HG03460 (cell line): ENCODE data around the gene MX1.

Experiments used
- ATAC-seq: cut with Tn5 transposase; IDR thresholded peaks from one replicate; pipeline ENCODE4 v1.9.1; 2021; ENCODE audit not compliant: unreplicated experiment

Gene MX1

DNA sequence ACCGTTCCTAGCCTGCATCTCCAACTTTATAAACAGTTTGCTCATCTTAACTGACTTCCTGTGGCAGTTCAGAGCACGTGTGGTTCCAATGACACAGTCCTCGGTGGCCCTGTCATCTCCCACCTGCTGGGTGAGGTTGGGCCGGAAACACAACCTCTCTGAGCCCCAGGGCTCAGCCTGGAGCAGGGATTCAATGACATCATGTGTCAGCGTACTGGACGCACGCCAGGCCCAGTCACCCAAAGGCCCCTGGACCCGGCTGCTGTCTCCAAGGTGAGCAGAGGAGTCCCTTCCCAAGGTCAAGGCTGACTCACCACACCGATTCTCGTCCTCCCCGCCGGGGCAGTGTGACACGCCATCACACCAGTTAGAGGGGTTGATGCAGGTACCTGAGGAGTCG lies 62.0 kb downstream of the MX1 start:
- no peak for ATAC-seq

DNA sequence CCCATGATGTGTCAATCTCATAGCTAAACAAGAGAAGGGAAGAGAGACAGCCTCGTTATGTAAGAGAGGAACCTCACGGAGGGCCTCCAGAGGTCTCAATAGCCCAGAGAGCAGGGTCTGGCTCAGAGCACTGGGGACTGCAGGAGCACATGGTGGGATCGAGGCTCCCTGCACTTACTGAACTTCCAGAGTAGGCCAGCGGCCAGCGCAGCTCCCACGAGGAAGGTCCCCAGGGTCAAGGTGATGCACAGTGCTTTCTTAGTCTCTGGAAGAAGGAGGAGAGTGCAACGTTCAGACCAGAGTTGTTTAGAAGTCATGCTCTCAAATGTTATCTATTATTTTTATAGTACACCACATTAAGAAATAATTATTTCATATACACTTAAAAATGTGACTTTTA lies 63.3 kb downstream of the MX1 start:
- no peak for ATAC-seq

DNA sequence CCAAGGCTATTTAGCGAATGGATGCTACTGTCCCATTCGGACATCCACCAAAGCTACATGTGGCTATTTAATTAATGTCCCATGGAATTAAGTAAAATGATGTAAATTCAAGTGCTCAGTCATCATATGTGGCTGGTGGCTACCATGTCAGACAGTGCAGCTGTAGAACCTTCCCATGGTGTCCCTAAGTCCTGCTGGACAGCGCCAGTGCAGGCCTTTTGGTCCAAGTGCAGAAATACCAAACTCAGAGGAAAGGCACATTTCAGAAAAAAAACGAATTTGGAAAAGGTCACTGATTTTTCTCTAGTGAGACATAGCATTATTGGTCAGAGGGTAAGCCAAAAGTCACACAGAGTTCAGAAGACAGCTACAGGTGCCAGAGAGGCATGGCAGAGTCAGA lies 64.3 kb downstream of the MX1 start:
- ATAC-seq = no peak

DNA sequence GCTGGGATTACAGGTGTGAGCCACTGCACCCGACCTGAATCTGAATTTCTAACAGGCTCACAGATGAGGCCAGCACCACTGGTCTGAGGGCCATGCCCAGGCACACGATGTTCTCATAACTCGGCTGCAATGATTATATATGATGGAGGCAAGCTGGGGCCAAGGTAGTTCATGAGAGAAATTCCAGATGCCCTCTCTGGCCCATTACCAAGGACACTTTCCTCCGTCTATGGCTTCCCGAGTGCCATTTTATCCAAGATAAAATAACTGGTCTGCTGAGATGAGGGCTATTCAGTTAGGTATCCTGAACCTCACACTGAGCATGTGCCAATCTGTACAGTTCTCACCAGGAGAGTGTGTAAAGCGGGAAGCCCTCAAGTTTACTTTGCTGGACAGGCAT lies 65.4 kb downstream of the MX1 start:
- ATAC-seq = no peak

DNA sequence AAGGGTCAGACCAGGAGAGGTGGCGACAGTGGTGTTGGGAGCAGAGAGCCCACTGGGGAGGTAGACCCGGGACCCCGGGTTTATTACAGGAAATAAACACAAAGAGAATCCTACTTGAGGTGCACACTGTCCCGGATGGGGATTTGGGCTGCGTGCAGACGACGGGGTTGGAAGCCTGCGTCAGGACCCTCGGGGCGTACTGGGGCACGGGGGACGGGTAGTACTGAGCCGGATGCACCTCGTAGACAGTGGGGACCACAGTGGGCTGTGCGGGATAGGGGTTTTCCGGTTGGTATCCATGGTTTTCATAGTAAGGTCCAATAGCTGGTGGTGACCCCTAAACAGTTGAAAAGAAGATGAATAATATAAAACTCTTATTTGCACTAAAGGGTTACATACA lies 68.2 kb downstream of the MX1 start:
- ATAC-seq = no peak

DNA sequence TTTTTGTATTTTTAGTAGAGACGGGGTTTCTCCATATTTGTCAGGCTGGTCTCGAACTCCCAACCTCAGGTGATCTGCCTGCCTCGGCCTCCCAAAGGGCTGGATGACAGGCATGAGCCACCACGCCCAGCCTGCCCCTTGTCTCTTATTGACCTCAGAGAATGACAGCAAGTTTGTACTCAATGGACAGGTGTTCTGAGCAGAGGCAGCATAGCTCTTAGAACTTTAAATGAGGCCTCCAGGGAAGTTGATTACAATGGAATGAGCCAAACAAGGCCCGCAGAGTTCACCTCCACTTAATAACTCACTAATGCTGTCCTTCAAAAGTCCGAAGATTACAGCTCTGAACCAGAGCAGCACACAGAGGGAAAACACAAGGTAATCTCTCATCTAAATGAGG lies 71.0 kb downstream of the MX1 start:
- ATAC-seq = no peak

DNA sequence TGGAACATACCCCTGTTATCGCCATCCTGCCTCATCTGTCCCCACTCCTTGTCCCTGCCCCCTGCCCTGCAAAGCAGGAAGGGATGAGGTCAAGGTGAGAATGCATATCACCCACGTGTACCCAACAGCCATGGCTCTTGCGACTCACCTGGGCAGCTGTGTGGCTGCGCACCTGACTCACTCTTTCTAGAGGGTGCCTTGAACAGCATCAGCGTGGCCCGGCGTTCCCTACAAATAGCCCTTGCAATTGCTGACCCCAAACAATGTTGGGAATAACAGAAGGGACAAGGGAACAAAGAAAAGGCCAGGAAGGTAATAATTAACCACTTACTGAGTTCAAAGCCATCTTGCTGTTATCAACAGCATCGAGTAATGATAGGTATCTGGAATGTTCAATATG lies 71.7 kb downstream of the MX1 start:
- ATAC-seq = no peak

DNA sequence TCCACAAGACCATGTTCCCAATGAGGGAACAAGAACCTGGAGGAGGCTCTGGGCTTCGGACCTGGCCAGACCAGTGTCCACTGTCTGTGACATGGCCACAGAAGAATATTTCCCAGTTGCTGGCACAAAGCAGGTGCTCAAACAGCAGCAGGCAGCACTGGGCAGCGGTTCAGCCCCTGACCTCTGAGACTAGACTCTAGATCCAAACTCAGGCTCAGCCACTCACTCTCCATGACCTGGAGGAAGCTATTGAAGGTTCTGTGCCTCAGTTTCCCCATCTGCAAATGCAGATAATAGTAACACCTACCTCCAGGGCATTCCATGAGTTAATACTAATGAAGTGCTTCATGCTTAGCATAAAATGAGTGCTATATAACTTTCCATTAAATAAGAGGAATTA lies 73.9 kb downstream of the MX1 start:
- ATAC-seq = no peak

DNA sequence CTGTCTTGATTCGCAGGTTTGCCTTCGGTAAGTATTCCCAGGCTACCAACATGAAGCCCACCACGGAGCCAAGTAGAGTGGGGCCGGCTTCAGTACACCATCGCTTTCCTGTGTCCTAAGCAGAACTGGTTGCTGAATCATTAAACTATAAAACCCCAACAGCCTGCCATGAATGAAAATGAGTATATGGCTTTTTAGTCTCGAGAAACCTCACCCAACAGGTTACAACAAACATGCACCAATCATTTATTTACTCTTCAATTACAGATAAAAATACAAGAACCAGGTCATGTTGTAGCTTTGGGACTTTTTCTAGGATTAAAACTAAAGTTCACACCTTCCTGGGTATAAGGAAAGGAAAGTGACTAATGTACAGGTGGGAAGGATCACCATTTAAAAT lies 74.3 kb downstream of the MX1 start:
- ATAC-seq = no peak

DNA sequence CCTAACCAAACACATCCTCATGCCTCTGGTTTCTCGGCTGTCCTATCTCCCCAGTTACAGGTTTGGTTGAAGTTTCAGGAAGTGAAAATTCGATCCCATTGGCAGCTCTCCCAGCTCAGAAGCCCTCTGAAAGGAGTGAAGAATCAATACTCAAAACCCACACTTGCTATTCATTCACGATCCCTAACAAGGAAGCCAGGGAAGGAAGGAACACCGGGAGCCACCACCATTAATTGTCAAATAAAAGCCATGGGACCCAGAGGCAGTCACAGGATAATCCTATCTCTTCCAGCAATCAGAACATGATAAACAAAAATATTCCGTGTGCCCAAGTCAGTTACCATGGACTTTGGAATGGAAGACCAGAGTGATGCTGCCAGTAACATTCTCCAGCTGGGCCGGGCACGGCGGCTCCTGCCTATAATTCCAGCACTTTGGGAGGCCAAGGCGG lies 74.9 kb downstream of the MX1 start:
- ATAC-seq = no peak

DNA sequence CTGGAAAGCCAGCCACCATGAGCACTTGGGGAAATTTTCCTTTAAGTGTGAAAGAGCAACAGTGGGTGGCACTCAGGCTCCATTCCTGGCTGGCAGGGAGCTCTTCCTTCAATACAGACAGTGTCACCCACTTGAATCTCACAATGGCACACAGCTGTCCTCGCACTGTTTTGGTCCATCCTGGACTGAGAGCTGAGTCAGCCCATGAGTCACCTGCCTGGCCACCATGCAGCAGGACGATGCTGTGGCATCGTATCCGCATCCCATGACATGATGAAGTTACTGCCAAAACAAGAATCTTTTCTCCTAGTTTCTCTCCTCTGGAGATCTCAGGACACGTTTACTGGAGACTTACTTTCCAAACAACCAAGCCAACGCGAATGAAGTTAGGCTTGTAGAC lies 75.9 kb downstream of the MX1 start:
- no peak for ATAC-seq

DNA sequence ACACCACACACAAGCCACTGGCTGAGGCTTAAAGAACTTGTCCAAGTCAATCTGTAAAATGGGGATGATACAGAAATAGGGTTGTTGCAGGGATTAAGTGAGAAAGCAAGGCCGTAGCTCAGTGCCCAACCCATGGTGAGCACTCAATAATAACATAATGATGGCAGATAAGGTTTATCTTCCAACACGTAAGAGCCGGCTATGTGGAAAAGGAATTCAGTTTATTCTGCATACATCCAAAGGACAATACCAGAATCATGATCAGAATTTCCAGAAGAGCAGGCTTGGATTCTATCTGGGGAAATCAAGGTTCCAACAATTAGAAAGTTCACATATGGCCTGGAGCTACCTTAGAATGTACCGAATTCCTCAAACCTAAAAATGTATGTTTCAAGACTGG lies 77.3 kb downstream of the MX1 start:
- no peak for ATAC-seq

DNA sequence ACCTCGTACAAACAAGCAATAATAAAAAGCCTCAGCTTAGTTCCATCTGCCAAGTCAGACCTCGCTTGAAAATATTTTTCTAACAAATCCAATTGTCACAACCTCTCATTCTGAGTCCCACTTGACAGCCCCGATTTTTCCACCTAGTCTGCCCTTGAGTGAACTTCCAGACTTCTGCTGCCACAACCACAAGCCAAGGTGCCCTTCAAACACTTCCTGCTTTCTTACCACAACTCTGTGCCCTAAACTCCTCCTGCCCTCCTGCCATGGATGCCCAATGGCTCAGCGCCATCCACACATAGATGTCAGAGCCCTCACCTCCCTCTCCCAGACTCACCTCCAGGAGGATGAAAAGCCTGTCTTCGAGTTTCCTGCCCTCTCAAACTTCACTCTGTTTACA lies 78.0 kb downstream of the MX1 start:
- ATAC-seq = no peak

DNA sequence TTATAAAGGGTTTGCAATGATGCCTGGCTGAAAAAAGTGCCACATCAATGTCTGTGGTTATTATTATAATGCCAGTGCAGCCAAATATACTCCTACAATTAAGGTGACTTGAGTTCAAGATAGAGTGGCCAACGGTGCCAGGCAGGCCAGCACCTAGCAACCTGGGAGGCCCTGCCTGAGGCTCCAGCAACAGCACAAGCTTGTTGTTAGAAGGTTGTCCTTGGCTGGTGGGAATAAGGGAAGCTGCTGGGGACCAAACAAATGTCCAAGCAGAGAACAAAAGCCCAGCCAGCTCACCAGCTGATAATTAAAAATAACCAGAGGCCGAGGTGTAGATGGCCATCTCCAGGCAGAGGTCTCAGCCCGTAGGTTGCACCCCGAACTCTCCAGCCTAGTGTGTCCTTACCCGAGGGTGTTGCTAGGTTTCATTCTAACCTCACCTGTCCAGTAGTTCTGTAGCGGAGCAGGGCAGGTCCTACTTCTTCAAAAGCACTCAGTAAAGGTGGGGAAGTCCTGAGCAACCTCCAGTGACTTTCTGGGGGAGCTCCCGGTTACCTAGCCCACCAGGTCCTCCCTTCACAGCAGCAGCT lies 80.1 kb downstream of the MX1 start:
- ATAC-seq = no peak

DNA sequence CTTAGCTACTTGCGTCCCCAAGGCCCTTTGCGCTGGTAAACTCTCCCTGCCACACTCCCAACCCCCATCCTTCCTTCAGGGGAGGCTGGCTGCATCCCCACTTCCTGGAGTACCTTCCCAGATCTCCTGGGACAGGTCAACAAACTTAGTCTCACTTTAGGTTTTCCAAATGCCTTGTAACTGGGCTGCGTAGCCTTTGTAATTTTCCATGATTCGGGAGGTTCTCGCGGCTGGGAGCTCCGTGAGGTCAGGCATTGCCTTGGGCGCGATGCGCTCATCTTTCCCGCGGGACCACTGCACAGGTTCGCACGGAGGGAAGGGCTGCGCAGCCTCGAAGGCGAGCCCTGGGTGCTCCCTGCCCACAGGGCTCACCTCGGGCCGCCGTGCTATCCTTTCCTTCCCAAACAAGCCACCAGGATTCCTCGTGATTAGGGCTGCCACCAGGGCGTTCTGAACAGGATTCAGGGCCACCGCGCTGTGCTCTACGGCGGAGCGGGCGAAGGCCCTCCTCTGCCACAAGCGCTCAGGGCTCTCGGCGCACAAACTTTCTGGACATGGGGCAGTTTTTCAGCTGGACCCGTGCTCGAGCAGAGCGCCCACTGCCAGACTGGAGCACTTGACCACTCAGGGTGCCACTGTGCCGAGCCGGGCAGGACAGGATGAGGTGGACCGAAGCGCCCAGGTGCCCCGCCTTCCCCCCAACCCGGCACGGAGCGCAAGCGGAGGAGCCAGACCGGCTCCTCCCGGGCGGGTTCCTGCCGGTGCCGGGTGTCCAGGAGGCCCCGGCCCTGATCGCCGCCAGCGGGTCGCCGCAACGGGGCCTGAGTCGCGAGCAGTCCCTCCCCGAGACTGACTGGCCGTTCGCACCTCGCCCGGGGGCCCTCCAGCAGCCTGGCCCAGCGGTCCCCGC lies 80.8 kb downstream of the MX1 start:
- ATAC-seq = no peak

DNA sequence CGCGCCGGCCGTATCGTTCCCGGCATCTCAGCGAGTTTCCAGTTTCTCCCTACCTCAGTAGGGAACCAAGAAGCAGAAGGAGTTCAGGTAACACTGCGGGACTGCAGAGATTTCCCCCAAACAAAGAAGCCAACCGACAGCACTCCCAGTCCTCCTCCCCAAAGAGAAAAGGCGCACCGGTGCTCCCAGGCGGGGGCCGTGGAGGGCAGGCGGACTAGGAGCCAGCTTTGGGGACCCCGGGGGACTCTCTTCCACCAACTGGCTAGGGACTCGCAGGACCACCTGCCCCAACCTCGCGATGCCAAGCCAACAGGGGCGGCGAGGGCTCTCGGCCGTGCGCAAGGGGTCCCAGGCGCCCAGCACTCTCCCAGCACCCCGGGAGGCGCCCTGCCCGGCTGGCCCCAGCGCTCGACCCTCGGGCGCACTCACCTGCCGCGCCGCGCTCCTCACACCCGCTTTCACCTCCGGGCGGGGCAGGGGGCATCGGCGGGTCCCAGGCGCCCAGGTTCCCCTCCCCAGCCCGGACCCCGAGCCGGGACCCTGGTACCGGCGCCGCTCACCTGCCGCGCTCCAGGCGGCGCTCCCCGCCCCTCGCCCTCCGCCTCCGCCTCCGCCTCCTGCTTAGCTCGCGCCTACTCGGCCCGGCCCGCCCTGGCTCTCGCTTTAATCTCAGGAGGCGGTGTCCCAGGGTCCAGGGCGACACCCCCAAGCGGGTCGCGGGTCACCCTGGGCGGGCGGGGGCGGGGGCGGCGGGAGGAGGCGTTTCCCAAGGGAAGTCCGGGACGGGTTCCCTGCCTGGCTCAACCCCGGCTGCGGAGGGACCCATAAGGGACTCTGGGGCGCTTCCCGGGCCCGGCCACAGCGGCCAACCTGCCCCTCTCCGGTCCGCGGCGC lies 81.7 kb downstream of the MX1 start, which contains the start of gene TMPRSS2:
TSS of gene TMPRSS2 (minus strand) at position 638 of the 894 bp plus-strand sequence. CDS start 10,025 bp downstream, outside the sequence.
- no peak for ATAC-seq

DNA sequence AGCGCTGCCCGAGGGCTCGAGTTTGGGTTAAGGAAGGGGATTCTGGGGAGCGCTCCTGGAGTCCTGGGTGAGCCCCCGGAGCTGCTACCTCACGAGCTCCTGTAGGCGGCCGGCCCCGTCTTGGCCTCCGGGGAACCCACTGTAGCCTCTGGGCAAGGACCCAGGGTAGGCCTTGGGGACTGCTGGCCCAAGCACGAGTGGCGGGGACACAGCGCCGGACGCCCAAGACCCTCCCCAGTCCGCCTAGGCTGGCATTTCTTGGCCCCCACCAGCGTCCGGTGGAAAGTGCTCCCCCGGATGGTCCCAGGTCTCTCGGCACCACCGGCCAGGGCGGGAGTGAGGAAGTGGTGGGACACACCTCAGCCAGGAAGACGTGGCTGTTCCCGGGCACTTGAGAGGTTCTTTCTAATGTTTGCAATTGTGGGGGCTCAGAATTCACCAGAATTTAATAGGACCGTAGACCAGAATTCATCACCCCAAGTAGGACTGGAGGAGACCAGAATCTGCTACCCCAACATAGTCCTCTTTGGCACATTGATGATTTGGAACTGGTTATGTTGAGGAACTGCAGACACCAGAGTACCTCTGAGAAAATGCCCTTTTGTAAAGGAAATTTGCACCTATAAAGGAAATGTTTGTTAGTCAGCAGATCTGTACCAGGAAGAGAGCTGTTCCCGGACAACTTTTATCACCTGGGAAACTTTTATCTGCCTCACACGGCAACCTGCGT lies 82.5 kb downstream of the MX1 start:
- ATAC-seq = no peak
